Panc1 (cell line): ENCODE data around the gene WHRN. TPM values are rescaled to one million over a fixed set of nuclear protein-coding genes. Genes with fewer than 3 reads are reported as not detected.

ENCODE experiments used
- ATAC-seq: fragments of 200-7000 bp; cut with Tn5 transposase; 2 replicates; pipeline ENCODE4 v1.9.1; 2020; ENCODE audit warnings: mild to moderate bottlenecking, moderate library complexity
- BruUV-seq: library from RNA; stranded (reverse); fragments of 400-500 nt; replicated peaks from 2 replicates; lab custom pipeline; 2021; lab: Mats Ljungman, UMichigan
- CTCF ChIA-PET: fragments of 300-600 bp; sonication (Branson Sonifier 250); formaldehyde crosslinking; loops from one replicate; lab custom pipeline; 2022; ENCODE audit warnings: antibody characterized with exemption; lab: Charles Lee
- POLR2A ChIA-PET: fragments of 300-600 bp; sonication (Branson Sonifier 250); formaldehyde crosslinking; loops from one replicate; lab custom pipeline; 2022; ENCODE audit warnings: antibody characterized with exemption; lab: Charles Lee
- DNase-seq: peaks from one replicate; pipeline ENCODE4 v3.0.0-alpha.2; 2010; ENCODE audit warnings: low read depth, low spot score
- H3K27ac ChIP-seq: 2 replicates; pipeline ENCODE4 v1.5.1; 2011; ENCODE audit warnings: mild to moderate bottlenecking, low read length, inconsistent platforms
- H3K27me3 ChIP-seq: fragments of 200-500 bp; sonication (Bioruptor generic); 2 replicates; pipeline ENCODE4 v1.6.0; 2014; ENCODE audit warnings: low read length, inconsistent platforms; ENCODE audit not compliant: control insufficient read depth, insufficient read depth
- H3K36me3 ChIP-seq: fragments of 200-500 bp; sonication (Bioruptor generic); 2 replicates; pipeline ENCODE4 v1.5.1; 2014; ENCODE audit warnings: inconsistent platforms, mild to moderate bottlenecking, low read length, moderate library complexity; ENCODE audit not compliant: control insufficient read depth, insufficient read depth
- H3K4me1 ChIP-seq: 2 replicates; pipeline ENCODE4 v1.5.1; 2011; ENCODE audit warnings: inconsistent platforms, mild to moderate bottlenecking, low read length, moderate library complexity; ENCODE audit not compliant: control insufficient read depth, insufficient read depth
- H3K4me3 ChIP-seq, 2 experiments: 2 replicates each; pipeline ENCODE4 v1.5.1; 2011 to 2012; ENCODE audit warnings: low read depth in 2 of 2, low read length in 2 of 2, mild to moderate bottlenecking in 2 of 2, inconsistent platforms in 1 of 2, moderate library complexity in 1 of 2
- H3K9me3 ChIP-seq: fragments of 200-500 bp; sonication (Bioruptor generic); 2 replicates; pipeline ENCODE4 v1.5.1; 2014; ENCODE audit warnings: low read depth, mild to moderate bottlenecking, inconsistent platforms, low read length, moderate library complexity; ENCODE audit not compliant: control insufficient read depth, insufficient read depth
- POLR2AphosphoS5 ChIP-seq: IDR thresholded peaks from 2 replicates; pipeline ENCODE4 v1.6.1; 2012; ENCODE audit warnings: mild to moderate bottlenecking, low read depth, low read length, moderate library complexity
- SIN3A ChIP-seq: IDR thresholded peaks from 2 replicates; pipeline ENCODE4 v1.6.1; 2012; ENCODE audit warnings: low read depth, mild to moderate bottlenecking, low read length, moderate library complexity, borderline replicate concordance; ENCODE audit not compliant: insufficient read depth
- TCF7L2 ChIP-seq: IDR thresholded peaks from 2 replicates; pipeline ENCODE4 v1.6.1; 2011; ENCODE audit warnings: mild to moderate bottlenecking, low read depth, low read length, inconsistent platforms
- in situ Hi-C: cut with HindIII; loops from 2 replicates; pipeline ENCODE4 v1.10.0; 2016; ENCODE audit warnings: low sequenced_read_pairs, low pct_unique_long_range_greater_than_20kb
- intact Hi-C: fragments of 100-400 bp; cut with micrococcal nuclease; formaldehyde crosslinking; loops from one replicate; pipeline ENCODE4 v1.10.0; 2022; ENCODE audit not compliant: unreplicated experiment
- total RNA-seq: library from RNA; stranded (reverse); gene quantifications from one replicate; pipeline ENCODE4 v1.2.1, GENCODE V29; 2021; ENCODE audit not compliant: unreplicated experiment
- TF ChIP-seq, protein P1 (sequence below), 2 experiments: IDR thresholded peaks; 2 replicates each; pipeline ENCODE4 v1.6.1; 2011 to 2012; ENCODE audit warnings: low read depth in 2 of 2, control low read depth in 1 of 2, low read length in 1 of 2, mild to moderate bottlenecking in 1 of 2, moderate library complexity in 1 of 2; ENCODE audit not compliant: insufficient read depth in 1 of 2
- TF ChIP-seq, protein P2 (sequence below): fragments of 450-650 bp; IDR thresholded peaks from 2 replicates; pipeline ENCODE4 v1.5.1; 2017; ENCODE audit warnings: mild to moderate bottlenecking

WHRN gene
- total RNA-seq, 1 experiment from 2014 or later: 18.0 TPM

GRCh38 chr9:114497727-114498382, 7.4 kb downstream of the WHRN start:
- intact Hi-C loops: no loop called here
- in situ Hi-C loops: no loop called here
- no peak for ATAC-seq
- TF ChIP-seq, protein P1, sequence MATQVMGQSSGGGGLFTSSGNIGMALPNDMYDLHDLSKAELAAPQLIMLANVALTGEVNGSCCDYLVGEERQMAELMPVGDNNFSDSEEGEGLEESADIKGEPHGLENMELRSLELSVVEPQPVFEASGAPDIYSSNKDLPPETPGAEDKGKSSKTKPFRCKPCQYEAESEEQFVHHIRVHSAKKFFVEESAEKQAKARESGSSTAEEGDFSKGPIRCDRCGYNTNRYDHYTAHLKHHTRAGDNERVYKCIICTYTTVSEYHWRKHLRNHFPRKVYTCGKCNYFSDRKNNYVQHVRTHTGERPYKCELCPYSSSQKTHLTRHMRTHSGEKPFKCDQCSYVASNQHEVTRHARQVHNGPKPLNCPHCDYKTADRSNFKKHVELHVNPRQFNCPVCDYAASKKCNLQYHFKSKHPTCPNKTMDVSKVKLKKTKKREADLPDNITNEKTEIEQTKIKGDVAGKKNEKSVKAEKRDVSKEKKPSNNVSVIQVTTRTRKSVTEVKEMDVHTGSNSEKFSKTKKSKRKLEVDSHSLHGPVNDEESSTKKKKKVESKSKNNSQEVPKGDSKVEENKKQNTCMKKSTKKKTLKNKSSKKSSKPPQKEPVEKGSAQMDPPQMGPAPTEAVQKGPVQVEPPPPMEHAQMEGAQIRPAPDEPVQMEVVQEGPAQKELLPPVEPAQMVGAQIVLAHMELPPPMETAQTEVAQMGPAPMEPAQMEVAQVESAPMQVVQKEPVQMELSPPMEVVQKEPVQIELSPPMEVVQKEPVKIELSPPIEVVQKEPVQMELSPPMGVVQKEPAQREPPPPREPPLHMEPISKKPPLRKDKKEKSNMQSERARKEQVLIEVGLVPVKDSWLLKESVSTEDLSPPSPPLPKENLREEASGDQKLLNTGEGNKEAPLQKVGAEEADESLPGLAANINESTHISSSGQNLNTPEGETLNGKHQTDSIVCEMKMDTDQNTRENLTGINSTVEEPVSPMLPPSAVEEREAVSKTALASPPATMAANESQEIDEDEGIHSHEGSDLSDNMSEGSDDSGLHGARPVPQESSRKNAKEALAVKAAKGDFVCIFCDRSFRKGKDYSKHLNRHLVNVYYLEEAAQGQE (IDR thresholded peaks at IDR 0.05; ENCODE audit: insufficient read depth in 1 of 2, low read depth in 2 of 2, low read length in 1 of 2): no peak
- TF ChIP-seq POLR2AphosphoS5 (no peak), SIN3A (no peak), TCF7L2 (no peak)
- TF ChIP-seq, protein P2, sequence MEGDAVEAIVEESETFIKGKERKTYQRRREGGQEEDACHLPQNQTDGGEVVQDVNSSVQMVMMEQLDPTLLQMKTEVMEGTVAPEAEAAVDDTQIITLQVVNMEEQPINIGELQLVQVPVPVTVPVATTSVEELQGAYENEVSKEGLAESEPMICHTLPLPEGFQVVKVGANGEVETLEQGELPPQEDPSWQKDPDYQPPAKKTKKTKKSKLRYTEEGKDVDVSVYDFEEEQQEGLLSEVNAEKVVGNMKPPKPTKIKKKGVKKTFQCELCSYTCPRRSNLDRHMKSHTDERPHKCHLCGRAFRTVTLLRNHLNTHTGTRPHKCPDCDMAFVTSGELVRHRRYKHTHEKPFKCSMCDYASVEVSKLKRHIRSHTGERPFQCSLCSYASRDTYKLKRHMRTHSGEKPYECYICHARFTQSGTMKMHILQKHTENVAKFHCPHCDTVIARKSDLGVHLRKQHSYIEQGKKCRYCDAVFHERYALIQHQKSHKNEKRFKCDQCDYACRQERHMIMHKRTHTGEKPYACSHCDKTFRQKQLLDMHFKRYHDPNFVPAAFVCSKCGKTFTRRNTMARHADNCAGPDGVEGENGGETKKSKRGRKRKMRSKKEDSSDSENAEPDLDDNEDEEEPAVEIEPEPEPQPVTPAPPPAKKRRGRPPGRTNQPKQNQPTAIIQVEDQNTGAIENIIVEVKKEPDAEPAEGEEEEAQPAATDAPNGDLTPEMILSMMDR: no peak
- no peaks in the 10 kb centered on the region for H3K27me3 ChIP-seq
- no TSS peak for BruUV-seq
- H3K9me3 ChIP-seq: no peaks in the 10 kb centered on the region
- no peak overlapping the region for H3K4me3 ChIP-seq
- no peak for DNase-seq
- peaks cover 15% of the 10 kb centered on the region for H3K4me1 ChIP-seq
- no peaks in the 10 kb centered on the region for H3K36me3 ChIP-seq
- ChIA-PET POLR2A (no interaction called here), CTCF (no interaction called here)
- no peak overlapping the region for H3K27ac ChIP-seq

- TF ChIP-seq TCF7L2 (no peak), POLR2AphosphoS5 (no peak), SIN3A (no peak)
- TF ChIP-seq, protein P1 (IDR thresholded peaks at IDR 0.05; ENCODE audit: insufficient read depth in 1 of 2, low read depth in 2 of 2, low read length in 1 of 2): no peak
- TF ChIP-seq, protein P2: no peak
- ChIA-PET CTCF (no interaction called here), POLR2A (no interaction called here)
- no peaks in the 10 kb centered on the region for H3K27me3 ChIP-seq
- intact Hi-C loops (no loop called here), in situ Hi-C loops (no loop called here)
- ATAC-seq (no peak), DNase-seq (no peak)
- BruUV-seq: no TSS peak
- no peaks in the 10 kb centered on the region for H3K36me3 ChIP-seq
- H3K4me3 ChIP-seq: no peak overlapping the region
- no peak overlapping the region for H3K27ac ChIP-seq
- H3K4me1 ChIP-seq: peaks cover 15% of the 10 kb centered on the region
- H3K9me3 ChIP-seq: no peaks in the 10 kb centered on the region
These were observed 8.0 kb downstream of the WHRN start for GRCh38 chr9:114497236-114497635.
